PC-9 (cell line): ENCODE results near the gene APOA4. TPM values are rescaled to one million over a fixed set of nuclear protein-coding genes. Genes with fewer than 3 reads are reported as not detected.

Source experiments
- BruUV-seq: library from RNA; stranded (reverse); fragments of 400-500 nt; replicated peaks from 2 replicates; lab custom pipeline; 2021; lab: Mats Ljungman, UMichigan
- CTCF ChIA-PET: fragments of 300-600 bp; sonication (Branson Sonifier 250); formaldehyde crosslinking; loops from one replicate; lab custom pipeline; 2022; ENCODE audit warnings: antibody characterized with exemption; lab: Charles Lee
- POLR2A ChIA-PET: fragments of 300-600 bp; sonication (Branson Sonifier 250); formaldehyde crosslinking; loops from one replicate; lab custom pipeline; 2022; ENCODE audit warnings: antibody characterized with exemption; ENCODE audit not compliant: unreplicated experiment; lab: Charles Lee
- DNase-seq, 2 experiments: peaks; one replicate each; pipeline versions ENCODE4 v3.0.0 to v3.0.0-alpha.2; 2015 to 2022; ENCODE audit warnings: mixed read lengths in 1 of 2
- H2AFZ ChIP-seq: fragments of 200-600 bp; sonication (generic); 2 replicates; pipeline ENCODE4 v1.8.1; 2017; ENCODE audit warnings: antibody characterized with exemption
- H3F3A ChIP-seq: fragments of 200-600 bp; sonication (generic); 2 replicates; pipeline ENCODE4 v1.8.1; 2017; ENCODE audit warnings: antibody characterized with exemption, mild to moderate bottlenecking, low read depth; ENCODE audit not compliant: insufficient read depth
- H3K27ac ChIP-seq: fragments of 200-600 bp; sonication (generic); 2 replicates; pipeline ENCODE4 v1.6.1; 2016; ENCODE audit warnings: mixed run types
- H3K27me3 ChIP-seq: fragments of 200-600 bp; sonication (generic); 2 replicates; pipeline ENCODE4 v1.6.1; 2016; ENCODE audit warnings: low read depth, mixed run types; ENCODE audit not compliant: insufficient read depth
- H3K36me3 ChIP-seq: fragments of 200-600 bp; sonication (generic); 2 replicates; pipeline ENCODE4 v1.6.1; 2016; ENCODE audit warnings: low read depth, mixed run types
- H3K4me1 ChIP-seq: fragments of 200-600 bp; sonication (generic); replicated peaks from 2 replicates; pipeline ENCODE4 v1.6.1; 2016; ENCODE audit warnings: mixed run types; ENCODE audit not compliant: insufficient read depth
- H3K4me2 ChIP-seq: fragments of 200-600 bp; sonication (generic); 2 replicates; pipeline ENCODE4 v1.6.1; 2017; ENCODE audit warnings: mixed run types
- H3K4me3 ChIP-seq: fragments of 200-600 bp; sonication (generic); 2 replicates; pipeline ENCODE4 v1.6.1; 2016; ENCODE audit warnings: mixed run types
- H3K79me2 ChIP-seq: fragments of 200-600 bp; sonication (generic); 2 replicates; pipeline ENCODE4 v1.6.1; 2017; ENCODE audit warnings: low read depth, mixed run types
- H3K9me2 ChIP-seq: fragments of 200-600 bp; sonication (generic); 2 replicates; pipeline ENCODE4 v1.8.1; 2017; ENCODE audit warnings: mild to moderate bottlenecking; ENCODE audit not compliant: insufficient read depth
- H3K9me3 ChIP-seq: fragments of 200-600 bp; sonication (generic); 2 replicates; pipeline ENCODE4 v1.8.1; 2016; ENCODE audit warnings: low read depth; ENCODE audit not compliant: insufficient read depth
- H4K20me1 ChIP-seq: fragments of 200-600 bp; sonication (generic); 2 replicates; pipeline ENCODE4 v1.8.1; 2017; ENCODE audit not compliant: insufficient read depth
- CTCF ChIP-seq: fragments of 200-600 bp; sonication (generic); conservative IDR thresholded peaks from 2 replicates; pipeline ENCODE4 v1.6.1; 2017; ENCODE audit warnings: mixed run types, antibody characterized with exemption, mild to moderate bottlenecking, moderate library complexity
- EZH2 ChIP-seq: fragments of 200-600 bp; sonication (generic); IDR thresholded peaks from 2 replicates; pipeline ENCODE4 v1.8.0; 2017; ENCODE audit warnings: antibody characterized with exemption, low read depth
- intact Hi-C: fragments of 100-400 bp; cut with micrococcal nuclease; formaldehyde crosslinking; loops from one replicate; pipeline ENCODE4 v1.10.0; 2022; ENCODE audit not compliant: unreplicated experiment
- total RNA-seq: library from RNA; stranded (reverse); gene quantifications from 2 replicates; pipeline ENCODE4 v1.2.3, GENCODE V29; 2021

Gene APOA4
- total RNA-seq, 1 experiment from 2014 or later: not detected

GRCh38 chr11:116857316-116857715 lies 34.2 kb upstream of the APOA4 start:
- intact Hi-C loops: no loop called here
- ChIA-PET CTCF (no interaction called here), POLR2A (no interaction called here)
- H3K4me1 ChIP-seq: peaks cover 24% of the 10 kb centered on the region
- H3K36me3 ChIP-seq: peaks cover 13% of the 10 kb centered on the region; the same call in 1 of the 2 replicates
- BruUV-seq: no TSS peak
- H2AFZ ChIP-seq: no peak overlapping the region
- no peaks in the 10 kb centered on the region for H3K9me3 ChIP-seq
- no peaks in the 10 kb centered on the region for H3K9me2 ChIP-seq
- H3K79me2 ChIP-seq: no peaks in the 10 kb centered on the region
- H3K4me2 ChIP-seq: no peak overlapping the region
- DNase-seq: no peak
- no peaks in the 10 kb centered on the region for H4K20me1 ChIP-seq
- TF ChIP-seq CTCF (no peak), EZH2 (no peak)
- H3K27ac ChIP-seq: no peak overlapping the region
- no peak overlapping the region for H3K4me3 ChIP-seq
- no peaks in the 10 kb centered on the region for H3K27me3 ChIP-seq
- H3F3A ChIP-seq: peaks cover 30% of the 10 kb centered on the region; the same call in 1 of the 2 replicates

GRCh38 chr11:116856423-116856822 lies 33.3 kb upstream of the APOA4 start:
- H3K27me3 ChIP-seq: no peaks in the 10 kb centered on the region
- no peaks in the 10 kb centered on the region for H3K9me2 ChIP-seq
- no peaks in the 10 kb centered on the region for H3K79me2 ChIP-seq
- no TSS peak for BruUV-seq
- intact Hi-C loops: no loop called here
- no peak overlapping the region for H3K27ac ChIP-seq
- no peaks in the 10 kb centered on the region for H4K20me1 ChIP-seq
- H3F3A ChIP-seq: peaks cover 27% of the 10 kb centered on the region; the same call in 1 of the 2 replicates
- CTCF ChIA-PET: interaction anchor here (0.6 kb wide), 1 partner anchor 287 kb away, joined by 9 read pairs; no protein-coding TSS in a partner anchor
- no peak overlapping the region for H2AFZ ChIP-seq
- no peaks in the 10 kb centered on the region for H3K9me3 ChIP-seq
- no peak for DNase-seq
- H3K36me3 ChIP-seq: peaks cover 12% of the 10 kb centered on the region; the same call in 1 of the 2 replicates
- POLR2A ChIA-PET: no interaction called here
- no peak overlapping the region for H3K4me2 ChIP-seq
- TF ChIP-seq EZH2 (no peak), CTCF (no peak)
- H3K4me1 ChIP-seq: peaks cover 19% of the 10 kb centered on the region
- no peak overlapping the region for H3K4me3 ChIP-seq

GRCh38 chr11:116855413-116855812 lies 32.3 kb upstream of the APOA4 start:
- Histone ChIP-seq H3K79me2 (no peaks in the 10 kb centered on the region), H3K9me3 (no peaks in the 10 kb centered on the region), H2AFZ (no peak overlapping the region), H3K27me3 (no peaks in the 10 kb centered on the region), H3K4me3 (no peak overlapping the region), H3K9me2 (no peaks in the 10 kb centered on the region), H4K20me1 (no peaks in the 10 kb centered on the region), H3F3A (peaks cover 23% of the 10 kb centered on the region; the same call in 1 of the 2 replicates), H3K27ac (no peak overlapping the region), H3K36me3 (peaks cover 2% of the 10 kb centered on the region; the same call in 1 of the 2 replicates), H3K4me1 (peaks cover 18% of the 10 kb centered on the region), H3K4me2 (no peak overlapping the region)
- no peak for TF ChIP-seq EZH2
- no peak for TF ChIP-seq CTCF
- DNase-seq: no peak
- intact Hi-C loops: no loop called here
- ChIA-PET CTCF (no interaction called here), POLR2A (interaction anchor here (0.6 kb wide), 1 partner anchor 31 kb away, joined by 3 read pairs; no protein-coding TSS in a partner anchor)
- no TSS peak for BruUV-seq
